NCI-H2196 treated with DMSO at 0.1 percent for 48 hours (cell line): Measurements from ENCODE around the gene OTOGL.
"Not testable (repeated sequence)": the region's sequence is repeated elsewhere in the genome, so short reads cannot be mapped to it uniquely, and the experiment has no call there.

Experiments
- DNase-seq: peaks from one replicate; lab custom pipeline; 2025; ENCODE audit not compliant: unreplicated experiment; lab: John Stamatoyannopoulos, UW

OTOGL gene

GRCh38 chr12:80218925-80219324 lies 119.6 kb downstream of the OTOGL start:
- not testable (repeated sequence) for DNase-seq

GRCh38 chr12:80219345-80219744 lies 120.0 kb downstream of the OTOGL start:
- no peak for DNase-seq

- DNase-seq, result no peak
Observed at GRCh38 chr12:80222261-80222660, 122.9 kb downstream of the OTOGL start.

GRCh38 chr12:80226576-80226975 lies 127.2 kb downstream of the OTOGL start:
- DNase-seq, result no peak

GRCh38 chr12:80227904-80228303 lies 128.6 kb downstream of the OTOGL start:
- not testable (repeated sequence) for DNase-seq

- no peak for DNase-seq
Observed at GRCh38 chr12:80230068-80230467, 130.7 kb downstream of the OTOGL start.

- DNase-seq, result no peak
Observed at GRCh38 chr12:80232837-80233236, 133.5 kb downstream of the OTOGL start.

GRCh38 chr12:80233926-80234325 lies 134.6 kb downstream of the OTOGL start:
- DNase-seq, result no peak

- DNase-seq, result no peak
Observed at GRCh38 chr12:80234667-80235066, 135.3 kb downstream of the OTOGL start.

GRCh38 chr12:80235944-80236343 lies 136.6 kb downstream of the OTOGL start:
- no peak for DNase-seq

- DNase-seq, result no peak
Observed at GRCh38 chr12:80239867-80240266, 140.5 kb downstream of the OTOGL start.

- no peak for DNase-seq
Observed at GRCh38 chr12:80241576-80242273, 142.4 kb downstream of the OTOGL start.

GRCh38 chr12:80242321-80242720 lies 143.0 kb downstream of the OTOGL start:
- no peak for DNase-seq

- DNase-seq, result not testable (repeated sequence)
Observed at GRCh38 chr12:80249581-80249980, 150.2 kb downstream of the OTOGL start.

GRCh38 chr12:80257920-80258319 lies 158.6 kb downstream of the OTOGL start:
- DNase-seq, result no peak

GRCh38 chr12:80260269-80260668 lies 160.9 kb downstream of the OTOGL start:
- no peak for DNase-seq

GRCh38 chr12:80261403-80261802 lies 162.1 kb downstream of the OTOGL start:
- DNase-seq, result no peak

GRCh38 chr12:80262346-80262745 lies 163.0 kb downstream of the OTOGL start:
- DNase-seq, result no peak

- no peak for DNase-seq
Observed at GRCh38 chr12:80262771-80263170, 163.4 kb downstream of the OTOGL start.

GRCh38 chr12:80264386-80264785 lies 165.0 kb downstream of the OTOGL start:
- no peak for DNase-seq

GRCh38 chr12:80264891-80265290 lies 165.6 kb downstream of the OTOGL start:
- no peak for DNase-seq

GRCh38 chr12:80268924-80269749 lies 169.8 kb downstream of the OTOGL start:
- no peak for DNase-seq
